HG02852 (cell line): ENCODE results near the gene ADD2.

ENCODE experiments used
- ATAC-seq: cut with Tn5 transposase; IDR thresholded peaks from one replicate; pipeline ENCODE4 v1.9.1; 2021; ENCODE audit warnings: mild to moderate bottlenecking, moderate library complexity; ENCODE audit not compliant: unreplicated experiment

The ADD2 gene

GRCh38 chr2:70726947-70727725 lies 40.9 kb downstream of the ADD2 start:
- no peak for ATAC-seq

- no peak for ATAC-seq
Observed at GRCh38 chr2:70725505-70725904, 42.5 kb downstream of the ADD2 start.

GRCh38 chr2:70724366-70724765 lies 43.6 kb downstream of the ADD2 start:
- ATAC-seq, result no peak

GRCh38 chr2:70723286-70723885 lies 44.6 kb downstream of the ADD2 start:
- no peak for ATAC-seq

GRCh38 chr2:70720124-70720523 lies 47.9 kb downstream of the ADD2 start:
- no peak for ATAC-seq

- ATAC-seq, result no peak
Observed at GRCh38 chr2:70719231-70719630, 48.8 kb downstream of the ADD2 start.

- ATAC-seq, result no peak
Observed at GRCh38 chr2:70718736-70719135, 49.3 kb downstream of the ADD2 start.

GRCh38 chr2:70718241-70718640 lies 49.8 kb downstream of the ADD2 start:
- no peak for ATAC-seq

- ATAC-seq, result no peak
Observed at GRCh38 chr2:70717431-70718038, 50.5 kb downstream of the ADD2 start.

GRCh38 chr2:70716951-70717350 lies 51.0 kb downstream of the ADD2 start:
- ATAC-seq, result no peak

- no peak for ATAC-seq
Observed at GRCh38 chr2:70716131-70716743, 51.8 kb downstream of the ADD2 start.

- no peak for ATAC-seq
Observed at GRCh38 chr2:70715071-70715985, 52.7 kb downstream of the ADD2 start.

- no peak for ATAC-seq
Observed at GRCh38 chr2:70714141-70714905, 53.7 kb downstream of the ADD2 start.

- ATAC-seq, result no peak
Observed at GRCh38 chr2:70712916-70713315, 55.1 kb downstream of the ADD2 start.

- no peak for ATAC-seq
Observed at GRCh38 chr2:70711191-70711590, 56.8 kb downstream of the ADD2 start.

GRCh38 chr2:70710038-70710690 lies 57.8 kb downstream of the ADD2 start:
- ATAC-seq, result no peak

GRCh38 chr2:70709275-70710037 lies 58.5 kb downstream of the ADD2 start:
- ATAC-seq, result no peak

- ATAC-seq, result peak; percentile 67
Observed at GRCh38 chr2:70708376-70709199, 59.4 kb downstream of the ADD2 start.
